GM18868 (cell line): ENCODE results near the gene FADS2.

Source experiments
- ATAC-seq: cut with Tn5 transposase; IDR thresholded peaks from one replicate; pipeline ENCODE4 v1.9.1; 2021; ENCODE audit warnings: mild to moderate bottlenecking, moderate library complexity; ENCODE audit not compliant: unreplicated experiment

FADS2 gene

GRCh38 chr11:61817471-61818202 is 10.5 kb upstream of the FADS2 start:
- ATAC-seq, result no peak

- no peak for ATAC-seq
These were observed 7.9 kb upstream of the FADS2 start for GRCh38 chr11:61820174-61820573.

- peak; percentile 5 for ATAC-seq
These were observed 1.1 kb upstream of the FADS2 start for GRCh38 chr11:61826930-61827570.

- no peak for ATAC-seq
These were observed 204 bp downstream of the FADS2 start for GRCh38 chr11:61828379-61828628.

- peak; percentile 29 for ATAC-seq
These were observed 718 bp downstream of the FADS2 start for GRCh38 chr11:61828629-61829407.

GRCh38 chr11:61829806-61830205 is 1.7 kb downstream of the FADS2 start:
- no peak for ATAC-seq

GRCh38 chr11:61830237-61831105 is 2.4 kb downstream of the FADS2 start:
- ATAC-seq, result no peak

GRCh38 chr11:61832207-61832606 is 4.1 kb downstream of the FADS2 start:
- no peak for ATAC-seq

GRCh38 chr11:61832754-61833153 is 4.7 kb downstream of the FADS2 start:
- ATAC-seq, result no peak

GRCh38 chr11:61833471-61833870 is 5.4 kb downstream of the FADS2 start:
- no peak for ATAC-seq

GRCh38 chr11:61833926-61834277 is 5.8 kb downstream of the FADS2 start:
- no peak for ATAC-seq

- peak; percentile 93 for ATAC-seq
These were observed 6.4 kb downstream of the FADS2 start for GRCh38 chr11:61834278-61835048.

GRCh38 chr11:61836193-61836592 is 8.1 kb downstream of the FADS2 start:
- no peak for ATAC-seq

GRCh38 chr11:61837411-61838005 is 9.4 kb downstream of the FADS2 start:
- no peak for ATAC-seq

GRCh38 chr11:61838501-61838900 is 10.4 kb downstream of the FADS2 start:
- ATAC-seq, result no peak

- ATAC-seq, result no peak
These were observed 10.8 kb downstream of the FADS2 start for GRCh38 chr11:61838921-61839320.

GRCh38 chr11:61839742-61840141 is 11.6 kb downstream of the FADS2 start:
- ATAC-seq, result no peak

GRCh38 chr11:61840371-61840770 is 12.3 kb downstream of the FADS2 start:
- no peak for ATAC-seq

GRCh38 chr11:61841636-61842527 is 13.8 kb downstream of the FADS2 start:
- no peak for ATAC-seq
